PC-3 (cell line): ENCODE results near the gene NPFF. TPM values are rescaled to one million over a fixed set of nuclear protein-coding genes. Genes with fewer than 3 reads are reported as not detected.

Experiments
- ATAC-seq: fragments of 200-7000 bp; cut with Tn5 transposase; 2 replicates; pipeline ENCODE4 v1.9.1; 2020; ENCODE audit warnings: mild to moderate bottlenecking, moderate library complexity
- BruUV-seq: library from RNA; stranded (reverse); fragments of 400-500 nt; replicated peaks from 2 replicates; lab custom pipeline; 2021; lab: Mats Ljungman, UMichigan
- CTCF ChIA-PET: fragments of 300-600 bp; sonication (Branson Sonifier 250); formaldehyde crosslinking; loops from one replicate; lab custom pipeline; 2022; ENCODE audit warnings: antibody characterized with exemption; lab: Charles Lee
- POLR2A ChIA-PET: fragments of 300-600 bp; sonication (Branson Sonifier 250); formaldehyde crosslinking; loops from one replicate; lab custom pipeline; 2022; ENCODE audit warnings: antibody characterized with exemption; ENCODE audit not compliant: unreplicated experiment; lab: Charles Lee
- DNase-seq: peaks from one replicate; pipeline ENCODE4 v3.0.0-alpha.2; 2015
- H2AFZ ChIP-seq: fragments of 300-600 bp; sonication (generic); 2 replicates; pipeline ENCODE4 v1.6.0; 2016; ENCODE audit warnings: antibody characterized with exemption, low read length
- H3F3A ChIP-seq: fragments of 300-600 bp; sonication (generic); one replicate; pipeline ENCODE4 v1.6.0; 2017; ENCODE audit warnings: antibody characterized with exemption, low read length, control low read depth, mild to moderate bottlenecking; ENCODE audit not compliant: unreplicated experiment
- H3K27ac ChIP-seq: fragments of 300-600 bp; sonication (generic); 2 replicates; pipeline ENCODE4 v1.5.1; 2016; ENCODE audit warnings: mild to moderate bottlenecking, low read length
- H3K27me3 ChIP-seq: fragments of 300-600 bp; sonication (generic); 2 replicates; pipeline ENCODE4 v1.6.1; 2016; ENCODE audit warnings: low read length, mixed read lengths
- H3K36me3 ChIP-seq: fragments of 300-600 bp; sonication (generic); 2 replicates; pipeline ENCODE4 v1.6.1; 2016; ENCODE audit warnings: low read depth, mixed run types, low read length, mixed read lengths
- H3K4me1 ChIP-seq: fragments of 300-600 bp; sonication (generic); 2 replicates; pipeline ENCODE4 v1.5.1; 2016; ENCODE audit warnings: low read length; ENCODE audit not compliant: insufficient read depth
- H3K4me2 ChIP-seq: fragments of 300-600 bp; sonication (generic); 2 replicates; pipeline ENCODE4 v1.6.0; 2016; ENCODE audit warnings: low read length
- H3K4me3 ChIP-seq: fragments of 300-600 bp; sonication (generic); 2 replicates; pipeline ENCODE4 v1.5.1; 2016; ENCODE audit warnings: mild to moderate bottlenecking, low read length, mixed read lengths
- H3K79me2 ChIP-seq: fragments of 300-600 bp; sonication (generic); 2 replicates; pipeline ENCODE4 v1.6.1; 2017; ENCODE audit warnings: low read length, mixed read lengths
- H3K9ac ChIP-seq: fragments of 300-600 bp; sonication (generic); 2 replicates; pipeline ENCODE4 v1.6.0; 2016; ENCODE audit warnings: mild to moderate bottlenecking, low read length
- H3K9me2 ChIP-seq: fragments of 300-600 bp; sonication (generic); replicated peaks from 2 replicates; pipeline ENCODE4 v1.6.1; 2016; ENCODE audit warnings: mixed run types, low read length, mixed read lengths
- H3K9me3 ChIP-seq: fragments of 300-600 bp; sonication (generic); 2 replicates; pipeline ENCODE4 v1.6.1; 2016; ENCODE audit warnings: low read length, mixed read lengths
- H4K20me1 ChIP-seq: fragments of 300-600 bp; sonication (generic); 2 replicates; pipeline ENCODE4 v1.6.1; 2016; ENCODE audit warnings: low read length, mixed read lengths
- CTCF ChIP-seq: fragments of 300-600 bp; sonication (generic); conservative IDR thresholded peaks from 2 replicates; pipeline ENCODE4 v1.5.1; 2017; ENCODE audit warnings: antibody characterized with exemption, low read depth, mild to moderate bottlenecking, low read length
- EZH2 ChIP-seq: fragments of 300-600 bp; sonication (generic); IDR thresholded peaks from one replicate; pipeline ENCODE4 v1.6.1; 2017; ENCODE audit warnings: antibody characterized with exemption, mild to moderate bottlenecking, low read length; ENCODE audit not compliant: unreplicated experiment
- EZH2phosphoT487 ChIP-seq: fragments of 300-600 bp; sonication (generic); IDR thresholded peaks from 2 replicates; pipeline ENCODE4 v1.6.1; 2018; ENCODE audit warnings: mild to moderate bottlenecking, antibody characterized with exemption, low read length, borderline replicate concordance
- intact Hi-C: fragments of 100-400 bp; cut with micrococcal nuclease; formaldehyde crosslinking; loops from 2 replicates; pipeline ENCODE4 v1.9.0; 2023
- total RNA-seq: library from RNA; depleted of rRNA; stranded (reverse); fragments of >200 nt; gene quantifications from 2 replicates; pipeline ENCODE4 v1.2.3, GENCODE V29; 2014

The NPFF gene
- total RNA-seq, 1 experiment from 2014 or later: not detected

- ChIA-PET POLR2A (no interaction called here), CTCF (no interaction called here)
- H3K4me2 ChIP-seq: peak overlapping the region; percentile 87
- peak overlapping the region; percentile 75 for H3K4me3 ChIP-seq
- H3K27ac ChIP-seq: no peak overlapping the region
- H3K4me1 ChIP-seq: peaks cover 37% of the 10 kb centered on the region
- intact Hi-C loops: no loop called here
- H3F3A ChIP-seq: no peaks in the 10 kb centered on the region
- H4K20me1 ChIP-seq: no peaks in the 10 kb centered on the region
- H3K27me3 ChIP-seq: no peaks in the 10 kb centered on the region
- peaks cover 21% of the 10 kb centered on the region; the same call in 1 of the 2 replicates for H3K36me3 ChIP-seq
- peaks cover 27% of the 10 kb centered on the region for H3K79me2 ChIP-seq
- DNase-seq (no peak), ATAC-seq (no peak)
- no peaks in the 10 kb centered on the region for H3K9me2 ChIP-seq
- BruUV-seq: no TSS peak
- no peak for TF ChIP-seq EZH2
- no peak for TF ChIP-seq EZH2phosphoT487
- TF ChIP-seq CTCF: no peak
- H3K9ac ChIP-seq: 0 out of 2 replicates have a peak overlapping the region, but pooled peaks have one; percentile 96
- no peaks in the 10 kb centered on the region for H3K9me3 ChIP-seq
- H2AFZ ChIP-seq: no peak overlapping the region
These were observed 5.0 kb downstream of the NPFF start for GRCh38 chr12:53502331-53502730.

GRCh38 chr12:53501615-53502181 lies 5.6 kb downstream of the NPFF start:
- intact Hi-C loops: no loop called here
- peak overlapping the region; percentile 85 for H3K27ac ChIP-seq

More at GRCh38 chr12:53501615-53502181, 5.6 kb downstream of the NPFF start:
- no peaks in the 10 kb centered on the region for H3F3A ChIP-seq
- ATAC-seq (no peak), DNase-seq (no peak)
- TSS peak; percentile 72 for BruUV-seq
- peaks cover 15% of the 10 kb centered on the region; the same call in 1 of the 2 replicates for H3K36me3 ChIP-seq
- no peaks in the 10 kb centered on the region for H3K9me3 ChIP-seq
- no peaks in the 10 kb centered on the region for H4K20me1 ChIP-seq
- H3K27me3 ChIP-seq: no peaks in the 10 kb centered on the region
- peak overlapping the region; percentile 75 for H3K4me3 ChIP-seq
- peak overlapping the region; percentile 89 for H2AFZ ChIP-seq
- ChIA-PET POLR2A (interaction anchor here (1.2 kb wide), 1 partner anchor 23 kb away, joined by 5 read pairs; no protein-coding TSS in a partner anchor), CTCF (interaction anchor here (0.6 to 1.0 kb wide), 4 partner anchors 70 to 270 kb away, joined by 3 read pairs; partner anchors contain the start of gene ATP5MC2)
- TF ChIP-seq EZH2 (no peak), CTCF (no peak), EZH2phosphoT487 (no peak)
- H3K9ac ChIP-seq: peak overlapping the region; percentile 96
- H3K4me2 ChIP-seq: peak overlapping the region; percentile 87
- H3K79me2 ChIP-seq: peaks cover 27% of the 10 kb centered on the region
- peaks cover 37% of the 10 kb centered on the region for H3K4me1 ChIP-seq
- no peaks in the 10 kb centered on the region for H3K9me2 ChIP-seq
